Stimulated activated CD4-positive, alpha-beta T cell treated with anti-CD3 and anti-CD28 coated beads, TNF-alpha, amount 100 ng/mL, for 4 hours (primary cell): ENCODE data around the gene TAGAP.
"Not testable (repeated sequence)": the region's sequence is repeated elsewhere in the genome, so short reads cannot be mapped to it uniquely, and the experiment has no call there.

Experiments
- DNase-seq, 3 experiments: peaks; one replicate each; pipeline ENCODE4 v3.0.0-alpha.2; 2020; ENCODE audit warnings: low read depth in 3 of 3

The TAGAP gene

DNA sequence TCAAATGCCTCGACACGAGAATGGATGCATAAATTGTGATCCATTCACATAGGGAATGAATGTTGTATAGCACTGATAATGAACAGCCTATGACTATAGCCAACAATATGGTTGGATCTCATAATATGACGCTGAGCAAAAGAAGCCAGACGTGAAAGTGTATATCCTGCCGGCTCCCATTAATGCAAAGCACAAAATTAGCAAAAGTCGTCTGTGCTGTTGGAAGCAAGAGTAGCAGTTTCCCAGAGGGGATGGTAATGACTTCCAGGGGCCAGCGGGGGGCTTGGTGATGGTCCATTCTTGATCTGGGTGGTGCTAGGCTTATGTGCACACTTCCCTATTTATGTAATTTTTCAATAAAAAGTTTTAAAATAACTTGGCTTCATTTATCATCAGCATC, 1.0 kb upstream of the TAGAP start:
- no peak for DNase-seq

DNA sequence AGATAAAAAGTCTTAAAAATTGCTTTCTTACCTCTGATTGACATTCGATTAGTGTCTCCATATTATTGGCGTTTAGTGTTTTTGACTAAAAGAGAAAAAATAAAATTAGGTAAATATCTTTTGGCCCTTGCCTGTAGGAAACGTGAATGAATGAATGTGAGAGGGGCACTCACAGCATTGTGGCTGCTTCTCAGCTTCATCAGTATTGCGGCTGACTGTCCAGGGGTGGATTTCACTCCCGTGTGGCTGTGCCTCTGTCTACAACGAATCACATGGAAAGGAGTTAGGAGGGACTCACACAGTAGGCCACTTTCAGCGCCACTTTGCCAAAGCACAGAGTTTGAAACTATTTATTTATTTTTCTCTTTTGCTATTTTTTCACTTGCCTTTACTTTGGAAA, 844 bp downstream of the TAGAP start:
- DNase-seq: no peak

DNA sequence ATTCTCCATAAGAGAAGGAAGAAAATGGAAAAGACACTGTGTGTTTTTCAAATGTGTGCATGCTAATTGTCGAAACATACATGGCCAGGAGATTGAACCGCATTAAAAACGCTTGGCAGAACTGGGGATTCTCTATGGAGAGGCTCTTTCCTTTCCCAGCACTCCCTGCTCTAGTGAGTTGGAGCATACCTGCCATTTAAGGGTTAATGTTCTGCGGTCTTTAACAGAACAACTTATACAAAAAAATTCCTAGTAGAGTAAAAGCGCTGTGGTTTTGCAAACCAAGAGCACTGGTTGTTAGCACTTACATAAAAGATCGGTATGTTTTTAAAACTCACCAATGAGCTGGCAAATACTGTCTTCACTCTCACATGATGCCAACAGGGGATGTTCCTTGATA, 1.5 kb downstream of the TAGAP start:
- DNase-seq: no peak

DNA sequence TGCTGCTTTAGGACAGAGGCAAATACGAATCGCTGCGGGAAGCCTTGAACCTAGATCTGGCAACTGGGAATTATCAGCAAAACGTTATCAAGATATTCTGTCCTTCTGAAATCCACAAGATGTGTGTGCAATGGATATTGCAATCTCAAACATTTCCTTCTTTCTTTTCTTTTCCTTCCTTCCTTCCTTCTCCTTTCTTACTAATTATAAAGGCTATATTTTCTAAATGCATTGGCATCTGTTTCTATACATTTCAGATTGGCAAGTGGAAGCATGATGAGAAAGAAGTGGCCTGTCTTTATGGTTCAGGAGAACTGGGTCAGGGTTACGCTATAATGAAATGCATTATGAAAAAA, 2.0 kb downstream of the TAGAP start:
- DNase-seq: no peak

DNA sequence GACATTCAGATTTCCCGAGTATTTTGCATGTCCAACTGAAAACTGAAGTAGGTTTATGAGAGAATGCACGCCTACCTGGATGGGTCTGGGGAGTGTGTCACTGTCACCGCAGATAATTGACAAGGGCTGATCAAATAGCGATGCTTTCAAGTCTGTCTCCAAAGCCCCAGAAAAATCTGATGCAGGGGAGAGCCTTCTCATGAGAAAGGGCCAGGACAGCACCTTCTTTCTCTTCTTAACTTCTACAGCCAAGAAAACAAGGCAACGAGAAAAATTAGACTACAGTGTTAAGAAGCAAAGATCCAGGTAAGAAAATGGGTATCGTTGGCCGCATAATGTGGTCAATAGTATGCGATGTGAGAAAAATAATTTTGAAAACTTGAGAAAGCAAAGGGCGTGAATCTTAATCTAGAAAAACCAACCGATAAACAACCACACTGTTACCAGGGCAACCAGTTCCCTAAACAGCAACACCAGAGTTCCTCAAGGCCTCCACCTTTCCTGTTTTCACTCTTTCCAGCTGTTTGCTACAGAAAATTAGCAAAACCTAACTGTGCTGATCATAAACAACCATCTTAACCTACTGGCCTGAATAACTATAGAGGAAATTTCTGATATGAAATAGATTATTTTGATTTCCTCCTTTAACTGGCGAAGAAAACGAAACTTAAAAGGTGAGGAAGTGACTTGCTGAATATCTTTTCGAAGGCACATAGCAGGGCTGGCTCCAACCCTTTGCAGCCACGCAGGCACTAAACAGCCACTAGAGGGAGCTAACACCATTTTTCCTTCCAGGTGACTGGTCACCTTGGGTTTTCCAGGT, 2.6 kb downstream of the TAGAP start:
- DNase-seq: peak in 2 of 3 experiments; percentile 53 to 64

DNA sequence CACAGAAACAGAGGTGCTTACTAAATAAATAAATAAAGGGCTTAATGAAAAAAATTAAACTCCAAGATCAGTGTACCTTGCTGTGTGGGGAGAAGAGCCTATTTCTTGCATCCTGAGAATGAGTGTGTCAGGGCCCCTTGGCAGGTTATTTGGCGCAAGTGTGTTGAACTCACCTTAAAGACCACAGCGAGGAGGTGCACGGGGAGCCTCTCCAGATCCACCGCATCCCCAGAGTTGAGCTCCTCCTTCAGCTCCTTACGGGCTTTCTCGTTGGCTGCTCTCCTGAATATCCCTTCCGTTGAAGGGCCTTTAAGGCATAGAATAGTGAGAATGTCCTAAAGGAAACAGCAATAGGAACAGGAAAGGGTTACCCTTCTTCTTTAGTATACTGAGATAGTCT, 3.6 kb downstream of the TAGAP start:
- DNase-seq: no peak

DNA sequence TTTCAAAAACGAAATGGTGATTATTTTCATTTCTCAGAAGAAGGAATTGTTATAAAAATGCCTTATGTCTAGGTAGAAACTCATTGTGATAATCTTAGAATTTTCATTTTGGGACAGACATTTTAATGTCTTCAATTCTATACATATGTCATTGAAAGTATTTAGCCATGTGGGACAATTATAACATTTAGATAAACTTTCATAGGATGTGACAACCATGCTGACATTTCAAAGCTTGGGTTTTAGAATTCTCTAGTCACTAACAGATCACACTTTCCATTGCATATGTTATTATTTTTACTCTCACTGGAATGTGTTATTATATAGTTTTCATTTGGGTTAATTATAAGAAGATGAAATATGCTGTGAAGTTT, 4.9 kb downstream of the TAGAP start:
- DNase-seq: no peak

DNA sequence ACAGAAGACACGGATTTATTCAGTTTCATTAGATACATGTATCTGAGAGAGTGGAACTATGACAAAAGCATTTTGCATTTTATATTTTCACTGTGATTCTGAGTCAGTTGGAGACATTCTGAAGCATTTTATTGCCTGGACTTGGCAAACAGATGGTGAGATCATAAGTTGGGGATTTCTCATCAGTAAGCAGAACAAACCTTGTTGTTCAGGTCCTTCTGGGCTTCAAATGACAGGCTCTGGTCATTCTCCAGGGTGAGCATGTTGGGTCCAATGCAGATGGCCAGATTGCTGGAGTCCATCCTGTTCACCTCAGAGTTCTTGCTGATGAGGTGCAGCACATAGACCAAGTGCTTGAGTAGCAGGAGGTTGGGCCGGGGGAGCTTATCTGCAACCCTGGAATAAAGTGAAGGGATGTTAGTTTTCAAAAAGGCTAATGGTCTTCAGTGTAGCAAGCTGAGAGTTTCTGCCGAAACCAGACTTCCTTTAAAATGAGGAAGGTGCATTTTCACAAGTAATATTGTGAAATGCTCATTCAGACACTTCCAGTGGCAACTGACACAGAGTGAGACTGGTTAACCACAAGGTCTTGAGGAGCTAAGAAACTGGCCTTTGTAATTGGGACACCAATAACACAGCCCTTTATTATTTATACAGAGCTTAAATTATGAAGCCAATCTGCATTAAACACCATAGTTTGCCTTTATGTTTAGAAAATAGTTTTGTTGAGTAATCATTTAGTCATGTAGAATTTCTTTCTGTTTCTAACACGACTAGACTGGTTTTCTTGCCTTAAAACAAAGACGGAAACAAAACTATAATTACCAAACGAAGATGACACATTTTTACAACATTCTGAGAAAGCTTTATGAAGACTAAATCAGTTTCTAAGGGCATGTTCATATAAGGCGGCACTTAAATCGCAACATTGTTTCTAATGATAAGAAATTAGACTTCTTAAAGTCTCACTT, 5.6 kb downstream of the TAGAP start:
- no peak for DNase-seq

DNA sequence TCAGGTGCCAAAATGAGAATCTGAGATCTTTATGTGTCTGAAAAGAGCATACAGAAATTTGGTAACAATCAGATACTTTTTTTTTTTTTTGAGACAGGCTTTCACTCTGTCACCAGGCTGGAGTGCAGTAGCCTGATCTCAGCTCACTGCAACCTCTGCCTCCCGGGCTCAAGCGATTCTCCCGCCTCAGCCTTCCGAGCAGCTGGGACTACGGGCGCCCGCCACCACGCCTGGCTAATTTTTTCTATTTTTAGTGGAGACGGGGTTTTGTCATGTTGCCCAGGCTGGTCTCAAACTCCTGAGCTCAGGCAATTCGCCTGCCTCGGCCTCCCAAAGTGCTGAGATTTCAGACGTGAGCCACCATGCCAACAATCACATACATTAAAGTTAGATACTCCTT, 6.5 kb downstream of the TAGAP start:
- not testable (repeated sequence) for DNase-seq

DNA sequence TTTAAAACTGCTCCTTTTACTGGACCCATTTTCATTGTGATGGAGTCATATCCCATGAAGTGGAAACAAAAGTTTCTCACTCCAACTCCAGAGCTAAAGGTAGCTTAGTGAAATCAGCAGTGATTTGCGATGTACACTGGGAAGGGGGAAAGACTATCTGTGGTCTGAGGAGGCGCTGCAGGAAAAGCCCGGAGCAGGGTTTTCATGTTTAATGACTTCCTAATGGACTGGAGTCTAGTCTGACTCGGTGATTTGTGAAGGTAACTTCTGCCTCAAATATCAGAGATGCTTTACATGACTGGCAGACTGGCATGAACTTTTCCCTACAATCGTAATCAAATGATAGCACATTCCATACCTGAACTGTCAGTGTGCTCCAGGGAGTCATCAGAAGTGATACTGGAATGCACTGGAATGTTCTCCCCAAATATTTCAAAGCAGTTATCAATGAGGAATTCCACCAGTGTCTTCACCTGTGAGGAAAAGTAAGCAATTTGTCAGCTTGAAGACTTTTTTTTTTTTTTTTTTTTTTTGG, 7.0 kb downstream of the TAGAP start:
- DNase-seq: no peak

DNA sequence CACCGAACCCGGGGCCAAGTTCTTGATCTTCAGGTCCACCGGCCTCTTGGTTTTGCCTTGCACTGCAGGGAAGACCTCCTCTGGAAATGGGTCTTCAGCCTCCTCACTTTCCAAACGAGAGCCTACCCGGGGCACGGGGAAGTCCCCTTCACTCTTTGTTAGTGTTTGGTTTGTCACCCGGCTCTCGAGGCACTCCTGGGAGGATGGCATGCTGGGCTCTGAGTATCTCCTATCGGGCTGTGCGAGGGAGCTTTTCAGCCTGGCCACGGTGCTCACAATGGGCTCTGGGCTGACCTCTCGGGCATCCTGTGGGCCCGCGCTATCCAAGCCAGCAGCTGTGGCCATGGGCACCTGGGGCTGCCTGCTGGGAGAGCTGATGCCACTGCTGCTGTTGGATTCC, 8.1 kb downstream of the TAGAP start:
- no peak for DNase-seq

DNA sequence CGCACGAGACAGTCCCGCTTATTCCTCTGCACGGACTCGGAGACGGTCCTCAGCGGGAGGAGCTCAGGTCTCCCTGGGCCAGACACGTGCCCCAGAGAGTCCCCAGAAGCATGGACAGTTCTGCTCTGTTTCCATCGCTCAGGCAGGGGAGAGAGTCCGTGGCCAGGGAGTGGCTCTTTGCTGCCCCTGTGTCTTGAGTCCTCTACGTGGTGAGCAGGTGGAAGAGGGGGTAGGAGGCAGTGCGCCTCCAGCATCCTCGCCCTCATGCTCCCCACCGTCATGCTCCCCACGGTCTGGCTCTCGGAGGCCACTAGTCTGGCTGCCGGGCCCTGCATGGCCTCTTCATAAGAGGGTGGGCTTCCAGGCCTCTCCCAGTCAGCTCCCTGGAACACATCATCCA, 8.9 kb downstream of the TAGAP start:
- DNase-seq: no peak

DNA sequence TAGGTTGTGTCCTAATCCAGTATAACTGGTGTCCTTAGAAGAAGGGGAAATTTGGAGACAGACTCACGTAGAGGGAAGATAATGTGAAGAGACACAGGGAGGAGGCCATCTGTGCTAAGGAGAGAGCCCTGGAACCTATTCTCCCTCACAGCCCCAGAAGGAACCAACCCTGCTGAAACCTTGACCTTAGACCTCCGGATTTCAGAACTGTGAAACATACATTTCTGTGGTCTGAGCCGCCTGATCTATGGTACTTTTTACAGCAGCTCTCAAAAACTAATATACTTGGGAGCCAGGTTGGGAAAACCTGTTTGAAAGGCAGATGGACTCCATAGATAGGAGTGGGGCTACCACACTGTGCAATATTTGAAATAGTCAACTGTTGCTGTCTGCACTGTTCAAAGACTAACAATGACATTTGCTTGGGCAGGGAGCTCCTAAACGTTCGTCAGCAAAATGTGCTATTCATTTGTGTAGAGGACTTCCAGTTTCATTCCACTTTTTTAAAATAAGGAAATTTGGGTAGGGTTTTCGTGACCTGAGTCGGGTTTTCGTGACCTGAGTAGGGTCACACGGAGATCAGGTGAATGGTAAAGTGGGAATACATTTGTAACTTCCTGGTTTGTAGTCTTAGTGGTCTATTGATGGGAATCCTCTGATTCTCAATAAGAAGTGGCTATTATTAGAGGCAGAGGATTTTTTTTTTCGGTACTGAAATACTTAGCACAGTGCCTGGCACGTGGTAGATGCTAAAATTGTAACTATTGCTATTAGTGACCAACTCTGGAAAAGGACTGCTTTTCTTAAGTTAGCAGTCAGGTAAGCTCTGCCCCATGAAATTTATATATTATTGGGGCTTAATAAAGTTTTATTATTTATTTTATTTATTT, 11.4 kb downstream of the TAGAP start:
- no peak for DNase-seq

DNA sequence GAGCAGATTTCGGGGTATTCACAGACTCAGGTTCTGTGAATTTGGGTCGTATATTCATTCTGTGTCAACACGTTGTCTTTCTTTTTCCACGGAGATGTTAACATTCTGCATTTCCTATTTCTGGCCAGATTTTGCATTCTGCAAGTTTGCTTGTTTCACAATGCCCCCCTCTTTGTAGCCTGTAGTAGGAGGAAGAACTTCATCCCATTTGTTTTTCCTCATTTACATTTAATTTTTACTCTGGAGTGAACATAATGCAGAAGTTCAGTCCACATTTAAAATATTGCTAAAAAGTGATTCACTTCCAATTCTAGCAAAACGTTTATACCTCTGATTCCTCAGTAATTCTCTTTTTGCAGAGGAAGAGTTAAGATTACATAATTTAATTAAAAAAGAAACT, 12.9 kb downstream of the TAGAP start:
- no peak for DNase-seq

DNA sequence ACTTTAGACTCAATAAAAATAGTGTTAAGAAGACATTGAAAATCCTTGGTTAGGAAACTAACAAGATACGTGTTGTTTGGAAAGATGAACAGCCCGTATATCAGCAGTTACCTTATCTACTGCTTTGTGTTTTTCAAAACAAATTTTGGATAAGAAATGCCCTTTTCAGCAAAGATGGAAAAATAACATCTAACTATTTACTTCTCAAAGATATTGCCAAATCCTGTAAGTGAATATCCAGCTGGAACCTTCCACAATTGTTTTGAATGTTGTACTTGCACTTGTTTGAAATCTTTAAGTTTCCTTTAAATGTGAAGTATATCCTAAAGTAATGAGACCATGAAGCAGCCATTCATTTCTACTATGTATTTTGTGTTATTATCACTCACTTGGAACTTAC, 14.6 kb downstream of the TAGAP start:
- DNase-seq: no peak

DNA sequence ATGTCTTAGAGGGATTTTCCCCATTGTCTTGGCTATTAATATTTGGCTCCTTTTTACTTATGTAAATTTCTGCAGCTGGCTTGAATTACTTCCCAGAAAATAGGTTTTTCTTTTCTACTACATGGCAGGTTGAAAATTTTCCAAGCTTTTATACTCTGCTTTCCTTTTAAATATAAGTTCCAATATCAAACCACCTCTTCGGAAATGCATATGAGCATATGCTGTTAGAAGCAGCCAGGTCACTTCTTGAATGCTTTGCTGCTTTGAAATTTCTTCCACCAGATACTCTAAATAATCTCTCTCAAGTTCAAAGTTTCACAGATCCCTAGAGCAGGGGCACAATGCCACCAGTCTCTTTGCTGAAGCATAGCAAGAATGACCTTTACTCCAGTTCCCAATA, 19.6 kb downstream of the TAGAP start:
- not testable (repeated sequence) for DNase-seq

DNA sequence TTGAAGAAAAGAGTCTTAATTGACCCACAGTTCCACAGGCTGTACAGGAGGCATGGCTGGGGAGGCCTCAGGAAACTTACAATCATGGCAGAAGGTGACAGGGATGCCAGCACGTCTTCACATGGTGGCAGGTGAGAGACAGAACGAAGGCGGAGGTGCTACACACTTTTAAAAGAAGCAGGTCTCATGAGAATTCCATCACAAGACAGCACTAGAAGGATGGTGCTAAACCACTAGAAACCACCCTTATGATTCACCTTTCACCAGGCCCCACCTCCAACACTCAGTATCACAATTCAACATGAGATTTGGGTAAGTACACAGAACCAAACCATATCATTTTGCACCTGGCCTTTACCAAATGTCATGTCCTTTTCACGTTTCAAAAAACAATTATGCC, 20.9 kb downstream of the TAGAP start:
- no peak for DNase-seq

DNA sequence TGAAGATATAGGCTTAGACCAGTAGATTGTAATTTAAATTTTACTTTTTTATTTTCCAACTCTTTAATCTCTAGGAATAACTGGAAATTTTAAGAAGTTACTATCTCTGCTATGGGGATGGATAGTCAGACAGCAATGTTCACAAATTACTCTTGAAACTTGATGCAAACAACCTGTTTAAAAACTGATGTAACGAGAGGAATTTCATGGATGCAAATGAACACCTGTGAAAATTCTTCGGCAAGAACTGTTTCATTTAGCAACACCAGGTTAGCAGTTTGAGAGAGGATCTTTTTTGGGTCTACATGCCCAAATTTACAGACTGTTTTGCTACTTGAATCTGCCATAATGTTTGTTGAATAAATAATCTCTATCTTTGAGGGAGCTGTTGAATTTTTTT, 24.8 kb downstream of the TAGAP start:
- DNase-seq: no peak

DNA sequence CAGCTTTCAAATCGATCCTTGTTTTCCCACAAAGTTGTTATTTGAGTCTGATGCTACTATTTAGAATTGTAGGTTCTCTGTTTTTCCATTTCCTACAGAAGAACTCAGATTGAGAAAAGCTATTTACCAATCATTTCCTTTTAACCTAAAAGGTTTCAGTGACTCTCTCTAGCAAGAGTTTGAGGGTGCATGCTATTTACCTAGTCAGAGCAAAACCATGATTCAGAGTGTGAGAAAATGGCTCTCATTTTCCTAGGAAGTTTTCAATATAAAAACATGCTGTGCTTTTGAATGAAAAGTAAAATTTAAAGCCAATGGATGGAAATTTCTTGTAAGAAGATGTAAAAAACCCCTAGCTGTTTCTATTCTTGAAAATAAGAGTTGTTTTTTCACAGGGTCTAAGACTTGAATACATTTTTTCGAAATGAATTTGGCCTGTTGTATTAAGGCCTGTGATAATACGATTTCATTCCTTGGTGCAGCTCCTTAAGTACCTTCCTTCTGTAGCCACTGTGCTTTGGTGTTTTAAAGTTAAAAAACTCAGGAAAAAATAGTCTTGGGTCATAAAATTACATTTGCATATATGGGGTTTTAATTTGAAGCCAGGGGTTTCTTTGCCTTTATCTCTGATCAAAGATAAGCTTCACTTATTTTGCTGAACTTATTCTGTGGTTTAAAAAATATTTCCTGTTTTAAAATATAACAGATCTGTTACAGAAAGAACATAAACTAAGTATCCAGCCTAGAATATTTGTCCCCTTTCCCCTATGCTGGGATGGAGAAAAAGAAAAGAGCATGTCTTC, 26.8 kb downstream of the TAGAP start:
- DNase-seq: no peak

DNA sequence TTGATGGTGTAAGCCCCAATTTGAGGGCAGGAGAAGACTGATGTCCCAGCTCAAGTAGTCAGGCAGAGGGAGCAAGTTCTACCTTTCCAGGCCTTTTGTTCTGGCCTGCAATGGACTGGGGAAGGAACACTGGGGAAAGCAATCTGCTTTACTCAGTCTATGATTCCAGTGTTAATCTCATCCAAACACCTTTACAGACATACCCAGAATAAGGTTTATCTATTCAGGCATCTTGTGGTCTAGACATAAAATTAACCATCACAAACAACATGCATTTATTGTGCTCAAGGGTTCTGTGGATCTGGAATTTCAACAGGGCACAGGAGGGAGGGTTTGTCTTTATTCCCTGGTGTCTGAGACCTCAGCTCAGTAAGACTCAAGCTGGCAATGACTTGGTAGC, 30.4 kb downstream of the TAGAP start:
- no peak for DNase-seq

DNA sequence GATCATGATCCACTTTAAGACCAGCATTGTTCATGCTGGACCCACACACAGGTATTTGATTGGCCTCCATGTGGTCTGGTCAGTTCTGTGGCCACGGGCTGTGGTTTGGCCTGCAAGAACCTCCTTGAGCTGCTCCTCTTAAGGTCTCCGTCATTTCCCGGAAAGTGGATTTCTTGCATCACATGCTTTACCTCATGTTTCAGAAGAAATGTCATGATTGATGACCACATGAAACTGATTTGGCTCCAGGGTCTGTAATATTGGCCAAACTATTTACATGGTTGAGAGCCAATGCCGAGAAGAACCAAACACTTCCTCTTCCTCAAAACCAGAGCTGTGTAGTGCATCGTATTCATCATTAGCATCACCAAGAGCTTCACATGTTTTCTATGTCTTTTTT, 31.6 kb downstream of the TAGAP start:
- DNase-seq: no peak
